GM23338 (cell line): ENCODE measurements around the gene JAK3. TPM values are rescaled to one million over a fixed set of nuclear protein-coding genes. Genes with fewer than 3 reads are reported as not detected.

Source experiments
- polyA plus RNA-seq: library from polyadenylated mRNA; unstranded; fragments of >200 nt; fragmentation: Nextera tagmentation; extraction: Ambion mirVana; gene quantifications from 2 replicates; pipeline ENCODE4 v1.2.1, GENCODE V29; 2016
- small RNA-seq: library from RNA; depleted of rRNA; stranded (forward); fragments of <200 nt; gene quantifications from one replicate; pipeline ENCODE3, GENCODE V24; 2014; ENCODE audit warnings: low replicate concordance
- total RNA-seq: library from RNA; depleted of rRNA; stranded (reverse); fragments of >200 nt; shearing (Covaris generic); gene quantifications from 2 replicates; pipeline ENCODE4 v1.2.3, GENCODE V29; 2014; rRNA removed

Gene JAK3
- total and polyA plus RNA-seq, 2 experiments from 2014 or later, result 2.9 to 5.4 TPM

Small RNA genes within 50 kb of the gene (small RNA-seq; reads per million reads assigned to genes)
- gene SNORA68, result not detected

Other genes with a start within 250 kb of the JAK3 start
- 25.0 and 30.4 TPM in 2 replicates for gene UNC13A, start 159.6 kb downstream of the JAK3 start, total RNA-seq
- 8.7 and 9.5 TPM in 2 replicates for gene UNC13A, start 159.6 kb downstream of the JAK3 start, polyA plus RNA-seq
- gene MAP1S, start 128.5 kb downstream of the JAK3 start, total RNA-seq, result 67.6 and 102 TPM in 2 replicates
- gene MAP1S, start 128.5 kb downstream of the JAK3 start, polyA plus RNA-seq, result 104 and 118 TPM in 2 replicates
- gene FCHO1, start 96.5 kb downstream of the JAK3 start, total RNA-seq, result 22.4 and 42.3 TPM in 2 replicates
- 14.9 and 18.5 TPM in 2 replicates for gene FCHO1, start 96.5 kb downstream of the JAK3 start, polyA plus RNA-seq
- gene B3GNT3, start 52.8 kb downstream of the JAK3 start, total RNA-seq, result 1.0 and 1.9 TPM in 2 replicates
- 0.90 and 0.99 TPM in 2 replicates for gene B3GNT3, start 52.8 kb downstream of the JAK3 start, polyA plus RNA-seq
- not detected in 2 replicates for gene INSL3, start 26.5 kb downstream of the JAK3 start, total RNA-seq
- gene INSL3, start 26.5 kb downstream of the JAK3 start, polyA plus RNA-seq, result 0.76 and 1.5 TPM in 2 replicates
- 1,233 and 1,314 TPM in 2 replicates for gene RPL18A, start 11.9 kb upstream of the JAK3 start, total RNA-seq
- 2,829 and 2,918 TPM in 2 replicates for gene RPL18A, start 11.9 kb upstream of the JAK3 start, polyA plus RNA-seq
- gene SLC5A5, start 24.0 kb upstream of the JAK3 start, total RNA-seq, result 2.1 and 2.6 TPM in 2 replicates
- gene SLC5A5, start 24.0 kb upstream of the JAK3 start, polyA plus RNA-seq, result 1.0 and 1.7 TPM in 2 replicates
- gene CCDC124, start 85.0 kb upstream of the JAK3 start, total RNA-seq, result 55.0 and 56.0 TPM in 2 replicates
- 182 and 194 TPM in 2 replicates for gene CCDC124, start 85.0 kb upstream of the JAK3 start, polyA plus RNA-seq
- 12.4 and 29.8 TPM in 2 replicates for gene KCNN1, start 119.1 kb upstream of the JAK3 start, total RNA-seq
- gene KCNN1, start 119.1 kb upstream of the JAK3 start, polyA plus RNA-seq, result 2.2 and 3.3 TPM in 2 replicates
- gene ARRDC2, start 160.2 kb upstream of the JAK3 start, total RNA-seq, result 7.1 and 18.7 TPM in 2 replicates
- 2.4 and 3.2 TPM in 2 replicates for gene ARRDC2, start 160.2 kb upstream of the JAK3 start, polyA plus RNA-seq
- not detected in 2 replicates for gene IL12RB1, start 239.0 kb upstream of the JAK3 start, total RNA-seq
- gene IL12RB1, start 239.0 kb upstream of the JAK3 start, polyA plus RNA-seq, result not detected in 2 replicates
- gene MAST3, start 249.8 kb upstream of the JAK3 start, total RNA-seq, result 8.8 and 9.9 TPM in 2 replicates
- 5.6 and 6.3 TPM in 2 replicates for gene MAST3, start 249.8 kb upstream of the JAK3 start, polyA plus RNA-seq